DND-41 (cell line): Measurements from ENCODE around the gene ZFYVE28.

Experiments used
- ATAC-seq: fragments of 200-7000 bp; cut with Tn5 transposase; 3 replicates; pipeline ENCODE4 v1.9.1; 2021; ENCODE audit warnings: low read depth; ENCODE audit not compliant: insufficient read depth
- DNase-seq: peaks from one replicate; pipeline ENCODE4 v3.0.0-alpha.2; 2020
- H2AFZ ChIP-seq: 2 replicates; pipeline ENCODE4 v1.6.0; 2012; ENCODE audit warnings: low read depth, low read length
- H3K27ac ChIP-seq: 2 replicates; pipeline ENCODE4 v1.5.1; 2012; ENCODE audit warnings: low read length, inconsistent platforms
- H3K27me3 ChIP-seq: fragments of 200-600 bp; sonication (generic); 2 replicates; pipeline ENCODE4 v1.6.0; 2012; ENCODE audit warnings: low read length, mild to moderate bottlenecking, inconsistent platforms; ENCODE audit not compliant: insufficient read depth, poor library complexity
- H3K36me3 ChIP-seq: 2 replicates; pipeline ENCODE4 v1.5.1; 2012; ENCODE audit warnings: low read length, inconsistent platforms; ENCODE audit not compliant: insufficient read depth
- H3K4me1 ChIP-seq: 2 replicates; pipeline ENCODE4 v1.5.1; 2012; ENCODE audit warnings: mild to moderate bottlenecking, low read length; ENCODE audit not compliant: insufficient read depth
- H3K4me2 ChIP-seq: 2 replicates; pipeline ENCODE4 v1.6.0; 2012; ENCODE audit warnings: mild to moderate bottlenecking, moderate library complexity, low read length, inconsistent platforms; ENCODE audit not compliant: insufficient read depth
- H3K4me3 ChIP-seq, 2 experiments: fragments of 200-600 bp in 1 of 2; shearing (Covaris generic) in 1 of 2; 2 replicates each; pipeline ENCODE4 v1.5.1; 2012 to 2016; ENCODE audit warnings: inconsistent platforms in 2 of 2, low read length in 2 of 2, mild to moderate bottlenecking in 2 of 2, low read depth in 1 of 2, moderate library complexity in 1 of 2
- H3K79me2 ChIP-seq: 2 replicates; pipeline ENCODE4 v1.6.0; 2012; ENCODE audit warnings: low read length, inconsistent platforms; ENCODE audit not compliant: insufficient read depth
- H3K9ac ChIP-seq: 2 replicates; pipeline ENCODE4 v1.6.0; 2012; ENCODE audit warnings: low read depth, mild to moderate bottlenecking, inconsistent platforms, low read length, moderate library complexity
- H3K9me3 ChIP-seq: 2 replicates; pipeline ENCODE4 v1.5.1; 2012; ENCODE audit warnings: low read length, moderate library complexity, mild to moderate bottlenecking, inconsistent platforms; ENCODE audit not compliant: insufficient read depth, severe bottlenecking
- H4K20me1 ChIP-seq: 2 replicates; pipeline ENCODE4 v1.6.0; 2012; ENCODE audit warnings: low read length; ENCODE audit not compliant: insufficient read depth
- CTCF ChIP-seq: IDR thresholded peaks from 2 replicates; pipeline ENCODE4 v1.5.1; 2012; ENCODE audit warnings: borderline replicate concordance, low read length, moderate library complexity, mild to moderate bottlenecking; ENCODE audit not compliant: poor library complexity, severe bottlenecking; ENCODE audit errors: extremely low read depth
- EZH2 ChIP-seq: IDR thresholded peaks from 3 replicates; pipeline ENCODE4 v1.6.1; 2012; ENCODE audit warnings: borderline replicate concordance, low read depth, mild to moderate bottlenecking, moderate library complexity, low read length, inconsistent platforms; ENCODE audit not compliant: severe bottlenecking

The ZFYVE28 gene

GRCh38 chr4:2273657-2274319 is 144.7 kb downstream of the ZFYVE28 start:
- H4K20me1 ChIP-seq = no peaks in the 10 kb centered on the region
- H3K36me3 ChIP-seq = no peaks in the 10 kb centered on the region
- H3K27me3 ChIP-seq = no peaks in the 10 kb centered on the region
- no peak overlapping the region for H2AFZ ChIP-seq
- ATAC-seq (no peak), DNase-seq (no peak)
- H3K79me2 ChIP-seq = no peaks in the 10 kb centered on the region
- H3K27ac ChIP-seq = no peak overlapping the region
- H3K4me3 ChIP-seq = no peak overlapping the region
- no peaks in the 10 kb centered on the region for H3K9me3 ChIP-seq
- no peak overlapping the region for H3K4me2 ChIP-seq
- no peaks in the 10 kb centered on the region for H3K4me1 ChIP-seq
- H3K9ac ChIP-seq = no peak overlapping the region
- TF ChIP-seq CTCF = no peak
- no peak for TF ChIP-seq EZH2

DNA sequence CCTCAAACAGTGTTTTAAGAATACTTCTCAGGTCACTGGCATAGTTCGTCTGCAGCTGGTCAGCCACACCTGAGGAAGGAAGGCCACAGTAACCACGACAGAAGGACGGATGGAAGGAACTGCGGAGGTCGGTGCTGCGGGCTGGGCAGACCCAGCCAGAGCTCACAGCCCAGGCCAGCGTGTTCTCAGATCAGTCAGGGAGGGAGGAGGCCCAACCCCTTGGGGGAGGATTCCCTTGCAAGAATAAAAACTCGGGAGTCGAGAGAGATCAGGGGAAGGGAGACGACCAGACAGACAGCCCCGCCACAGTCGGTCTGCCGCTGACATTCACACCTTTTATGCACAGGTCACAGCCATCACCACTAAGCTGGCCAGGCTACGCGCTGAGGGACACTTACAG is 145.2 kb downstream of the ZFYVE28 start:
- Histone ChIP-seq H3K9ac (no peak overlapping the region), H3K27me3 (no peaks in the 10 kb centered on the region), H3K4me3 (no peak overlapping the region)

DNA sequence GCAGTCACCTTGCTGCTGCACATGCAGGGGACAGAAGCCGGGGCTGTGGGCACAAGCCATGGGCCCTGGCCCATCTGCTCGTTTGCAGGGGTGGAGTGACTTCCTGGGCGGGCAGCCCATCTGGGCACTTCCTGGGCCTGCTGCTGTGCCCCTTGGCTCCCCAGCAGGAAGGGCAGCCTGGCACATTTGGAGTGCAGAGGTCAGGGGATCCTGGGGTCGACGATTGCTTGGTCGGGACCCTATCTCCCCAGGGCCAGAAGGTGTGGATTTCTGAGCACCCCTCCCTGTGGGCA is 145.7 kb downstream of the ZFYVE28 start:
- H3K4me2 ChIP-seq = no peak overlapping the region
- no peak overlapping the region for H2AFZ ChIP-seq
- no peaks in the 10 kb centered on the region for H3K36me3 ChIP-seq
- H3K27ac ChIP-seq = no peak overlapping the region
- DNase-seq (no peak), ATAC-seq (0 out of 3 replicates have a peak, but pooled peaks have one; percentile 20)
- no peak overlapping the region for H3K4me3 ChIP-seq
- H4K20me1 ChIP-seq = no peaks in the 10 kb centered on the region
- H3K9me3 ChIP-seq = no peaks in the 10 kb centered on the region
- no peak overlapping the region for H3K9ac ChIP-seq
- H3K4me1 ChIP-seq = no peaks in the 10 kb centered on the region
- H3K27me3 ChIP-seq = no peaks in the 10 kb centered on the region
- no peak for TF ChIP-seq CTCF
- no peak for TF ChIP-seq EZH2
- H3K79me2 ChIP-seq = no peaks in the 10 kb centered on the region

More for the DNA sequence above, 145.2 kb downstream of the ZFYVE28 start:
- Histone ChIP-seq H3K27ac (no peak overlapping the region), H3K9me3 (no peaks in the 10 kb centered on the region), H3K4me2 (no peak overlapping the region), H2AFZ (no peak overlapping the region), H3K4me1 (no peaks in the 10 kb centered on the region), H3K36me3 (no peaks in the 10 kb centered on the region), H4K20me1 (no peaks in the 10 kb centered on the region), H3K79me2 (no peaks in the 10 kb centered on the region)
- ATAC-seq (no peak), DNase-seq (no peak)
- TF ChIP-seq CTCF (no peak), EZH2 (no peak)
